Measurements from ENCODE around the gene YIPF1.

GRCh38 chr1:53842347-53842746 is 47.2 kb downstream of the YIPF1 start:
- TF ChIP-seq CTCF (IDR thresholded peaks at IDR 0.05) (no peak), EP300 (IDR thresholded peaks at IDR 0.05) (no peak), POLR2A (IDR thresholded peaks at IDR 0.05; ENCODE audit: low read depth) (no peak), POLR2AphosphoS5 (IDR thresholded peaks at IDR 0.05) (no peak)
